LNCaP clone FGC (cell line): Measurements from ENCODE around the gene RBL1.

ENCODE experiments used
- DNase-seq: peaks from one replicate; pipeline ENCODE4 v3.0.0-alpha.2; 2011; ENCODE audit warnings: low read depth
- H3K4me3 ChIP-seq: 2 replicates; pipeline ENCODE4 v1.5.1; 2011; ENCODE audit warnings: mild to moderate bottlenecking, low read depth, low read length, control low read depth
- TF ChIP-seq, protein P1 (sequence below): IDR thresholded peaks from 2 replicates; pipeline ENCODE4 v1.5.1; 2012; ENCODE audit warnings: mild to moderate bottlenecking; ENCODE audit not compliant: control insufficient read depth, insufficient read depth; ENCODE audit errors: extremely low read depth

Gene RBL1

DNA sequence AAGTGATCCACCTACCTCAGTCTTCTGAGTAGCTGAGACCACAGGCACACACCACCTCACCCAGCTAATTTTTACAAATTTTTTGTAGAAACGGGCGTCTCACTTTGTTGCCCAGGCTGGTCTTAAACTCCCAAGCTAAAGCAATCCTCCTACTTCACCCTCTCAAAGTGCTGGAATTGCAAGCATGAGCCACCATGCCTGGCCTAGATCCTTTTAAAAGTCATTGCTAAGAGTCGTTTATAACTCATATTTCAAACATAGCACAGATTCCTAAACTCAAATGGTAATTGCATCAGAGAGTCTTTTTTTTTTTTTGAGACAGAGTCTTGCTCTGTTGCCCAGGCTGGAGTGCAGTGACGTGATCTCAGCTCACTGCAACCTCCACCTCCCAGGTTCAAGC is 136.6 kb downstream of the RBL1 start:
- DNase-seq, result no peak
- no peak overlapping the region for H3K4me3 ChIP-seq
- TF ChIP-seq, protein P1, sequence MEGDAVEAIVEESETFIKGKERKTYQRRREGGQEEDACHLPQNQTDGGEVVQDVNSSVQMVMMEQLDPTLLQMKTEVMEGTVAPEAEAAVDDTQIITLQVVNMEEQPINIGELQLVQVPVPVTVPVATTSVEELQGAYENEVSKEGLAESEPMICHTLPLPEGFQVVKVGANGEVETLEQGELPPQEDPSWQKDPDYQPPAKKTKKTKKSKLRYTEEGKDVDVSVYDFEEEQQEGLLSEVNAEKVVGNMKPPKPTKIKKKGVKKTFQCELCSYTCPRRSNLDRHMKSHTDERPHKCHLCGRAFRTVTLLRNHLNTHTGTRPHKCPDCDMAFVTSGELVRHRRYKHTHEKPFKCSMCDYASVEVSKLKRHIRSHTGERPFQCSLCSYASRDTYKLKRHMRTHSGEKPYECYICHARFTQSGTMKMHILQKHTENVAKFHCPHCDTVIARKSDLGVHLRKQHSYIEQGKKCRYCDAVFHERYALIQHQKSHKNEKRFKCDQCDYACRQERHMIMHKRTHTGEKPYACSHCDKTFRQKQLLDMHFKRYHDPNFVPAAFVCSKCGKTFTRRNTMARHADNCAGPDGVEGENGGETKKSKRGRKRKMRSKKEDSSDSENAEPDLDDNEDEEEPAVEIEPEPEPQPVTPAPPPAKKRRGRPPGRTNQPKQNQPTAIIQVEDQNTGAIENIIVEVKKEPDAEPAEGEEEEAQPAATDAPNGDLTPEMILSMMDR, result no peak

DNA sequence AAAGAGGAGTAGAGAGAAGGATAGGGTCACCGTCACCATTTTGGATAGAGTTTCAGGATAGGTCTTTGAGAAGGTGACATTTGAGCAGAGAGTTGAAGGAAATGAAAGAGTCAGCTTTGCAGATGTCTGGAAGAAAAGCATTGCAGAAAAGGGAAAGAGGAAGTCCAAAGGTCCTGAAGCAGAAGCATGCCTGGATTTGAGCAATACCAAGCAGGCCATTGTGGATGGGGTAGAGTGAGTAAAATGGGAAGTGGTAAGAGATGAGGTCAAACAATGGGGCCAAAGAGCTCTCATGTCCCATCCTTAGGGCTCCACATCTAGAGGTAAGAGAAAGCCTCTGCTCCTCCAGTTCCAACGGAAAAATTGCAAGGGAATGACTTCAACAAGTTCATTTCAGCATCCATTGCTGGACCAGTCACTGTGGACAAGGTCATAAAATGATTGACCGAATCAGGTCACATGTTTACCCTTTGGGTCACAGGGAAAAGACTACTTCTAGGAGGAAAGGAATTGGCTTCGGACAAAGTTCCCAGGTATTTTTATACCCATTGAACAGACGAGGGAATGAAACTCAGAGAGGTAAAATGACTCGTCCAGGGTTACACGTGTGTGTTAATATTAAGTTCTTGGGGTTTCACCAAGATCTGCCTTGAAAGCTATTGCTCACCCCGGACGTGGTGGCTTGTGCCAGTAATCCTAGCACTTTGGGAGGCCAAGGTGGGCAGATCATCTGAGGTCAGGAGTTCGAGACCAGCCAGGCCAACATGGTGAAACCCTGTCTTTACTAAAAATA is 137.7 kb downstream of the RBL1 start:
- DNase-seq, result no peak
- no peak overlapping the region for H3K4me3 ChIP-seq
- TF ChIP-seq, protein P1, result no peak

DNA sequence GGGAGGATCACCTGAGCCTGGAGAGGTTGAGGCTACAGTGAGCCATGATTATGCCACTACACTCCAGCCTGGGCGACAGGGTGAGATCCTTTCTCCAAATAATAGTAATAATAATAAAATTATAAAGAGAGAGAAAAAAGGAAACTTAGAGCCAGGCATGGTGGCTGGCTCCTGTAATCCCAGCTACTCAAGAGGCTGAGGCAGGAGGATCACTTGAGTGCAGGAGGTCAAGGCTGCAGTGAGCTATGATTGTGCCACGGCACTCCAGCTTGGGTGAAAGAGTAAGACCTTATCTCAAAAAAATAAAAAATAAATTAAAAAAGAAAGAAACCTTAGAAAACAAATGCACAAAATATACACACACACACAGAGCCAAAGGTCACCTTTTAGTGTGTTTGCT is 139.1 kb downstream of the RBL1 start:
- TF ChIP-seq, protein P1, result no peak
- DNase-seq, result no peak

DNA sequence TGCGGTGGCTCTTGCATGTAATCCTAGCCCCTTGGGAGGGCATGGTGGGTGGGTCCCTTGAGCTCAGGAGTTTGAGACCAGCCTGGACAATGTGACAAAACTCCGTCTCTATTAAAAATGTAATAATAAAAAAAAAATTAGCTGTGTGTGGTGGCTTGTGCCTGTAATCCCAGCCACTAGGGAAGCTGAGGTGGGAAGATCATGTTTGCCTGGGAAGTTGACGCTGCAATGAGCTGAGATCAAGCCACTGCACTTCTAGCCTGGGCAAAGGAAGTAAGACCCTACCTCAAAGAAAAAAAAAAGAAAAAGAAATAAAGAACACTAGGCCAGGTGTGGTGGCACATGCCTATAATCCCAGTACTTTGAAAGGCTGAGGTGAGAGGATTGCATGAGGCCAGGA is 139.8 kb downstream of the RBL1 start:
- TF ChIP-seq, protein P1, result no peak
- no peak overlapping the region for H3K4me3 ChIP-seq
- no peak for DNase-seq

More for the DNA sequence above, 139.1 kb downstream of the RBL1 start:
- no peak overlapping the region for H3K4me3 ChIP-seq

DNA sequence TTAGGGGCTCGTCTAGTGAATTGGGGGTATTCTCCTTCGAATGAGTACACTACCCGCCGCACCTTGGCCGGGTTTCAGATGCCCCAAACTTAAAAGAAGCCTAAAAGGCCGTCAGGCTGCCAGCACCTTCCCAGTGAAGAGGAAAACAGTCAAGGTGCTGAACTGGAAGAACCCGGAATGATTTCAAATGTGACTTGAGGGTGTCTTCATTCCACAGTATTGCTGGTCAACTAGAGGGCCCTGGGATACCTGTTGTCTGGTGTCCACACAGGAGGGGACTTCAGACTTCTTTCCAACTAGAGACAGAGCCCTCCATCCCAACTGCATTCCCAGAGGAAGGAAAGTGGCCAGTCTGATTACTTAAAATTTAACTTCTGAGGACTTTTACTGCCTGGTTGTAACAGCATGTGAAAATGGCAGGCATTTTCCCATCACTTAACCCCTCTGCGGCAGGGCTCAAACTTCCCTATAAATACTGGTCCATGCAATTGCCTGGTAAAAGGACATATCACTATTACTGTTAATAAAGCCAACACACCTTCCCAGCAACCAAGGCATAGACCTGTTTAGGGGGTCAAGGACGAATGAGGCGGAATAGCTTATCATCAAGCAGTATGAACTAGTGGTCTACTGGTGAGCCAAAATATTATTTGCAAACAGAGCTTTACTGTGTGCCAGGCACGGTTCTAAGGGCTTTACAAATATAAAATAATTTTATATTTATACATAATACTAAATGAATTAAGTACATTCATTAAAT is 143.6 kb downstream of the RBL1 start:
- TF ChIP-seq, protein P1, result no peak
- no peak for DNase-seq
- H3K4me3 ChIP-seq, result peak overlapping the region; percentile 97

DNA sequence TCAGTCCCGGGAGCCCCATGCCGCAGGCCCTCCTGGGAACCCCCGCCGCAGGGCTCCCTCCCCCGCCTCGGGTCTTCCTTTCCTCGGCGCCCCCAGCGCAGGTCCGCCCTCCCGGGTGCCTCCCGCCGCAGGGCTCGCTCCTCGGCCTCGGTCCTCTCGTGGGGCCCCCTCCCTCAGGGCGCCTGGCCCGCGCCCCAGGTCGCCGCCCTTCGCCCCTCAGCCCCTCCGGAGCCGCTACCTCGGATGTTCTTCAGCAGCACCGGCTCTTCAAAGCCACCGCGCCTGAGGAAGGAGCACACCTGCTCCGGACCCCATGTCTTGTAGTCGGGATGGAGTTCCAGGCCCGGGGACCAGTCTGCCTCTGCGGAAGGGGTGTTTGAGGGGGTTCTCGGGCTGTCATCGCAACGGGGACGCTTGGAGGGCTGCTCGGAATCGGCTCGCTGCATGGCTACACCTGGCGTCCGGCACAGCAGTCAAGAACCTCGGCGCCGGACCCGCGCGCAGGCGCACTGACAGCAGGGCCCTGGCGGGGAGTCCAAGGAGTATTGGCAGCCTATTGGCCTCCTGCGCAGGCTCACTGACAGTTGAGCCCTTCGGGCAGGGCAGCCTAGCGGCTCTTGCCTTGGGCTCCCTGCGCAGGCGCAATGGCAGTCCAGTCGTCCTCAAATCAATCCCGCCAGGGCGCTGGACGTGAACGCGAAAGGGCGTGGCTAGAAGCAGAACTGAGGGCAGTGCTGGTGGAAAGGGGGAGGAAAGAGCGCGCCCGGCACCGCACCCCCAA is 144.4 kb downstream of the RBL1 start, which contains the start of gene SAMHD1:
Gene SAMHD1, minus strand, starts transcription at position 511 of the 781 bp plus-strand sequence. Its CDS starts 65 bp downstream, at position 446.
- H3K4me3 ChIP-seq, result peak within 1 kb of the TSS; percentile 97
- peak; percentile 95 for DNase-seq
- TF ChIP-seq, protein P1, result no peak
